ENCODE data around the gene RAB35. TPM values are rescaled to one million over a fixed set of nuclear protein-coding genes. Genes with fewer than 3 reads are reported as not detected.

RAB35 gene
- total and polyA plus RNA-seq, 9 of the 15 experiments (the other 6 are each of a cell fraction or from before 2014, with no cell fraction given) = 0.65 to 76.3 (median 38.9) TPM

DNA sequence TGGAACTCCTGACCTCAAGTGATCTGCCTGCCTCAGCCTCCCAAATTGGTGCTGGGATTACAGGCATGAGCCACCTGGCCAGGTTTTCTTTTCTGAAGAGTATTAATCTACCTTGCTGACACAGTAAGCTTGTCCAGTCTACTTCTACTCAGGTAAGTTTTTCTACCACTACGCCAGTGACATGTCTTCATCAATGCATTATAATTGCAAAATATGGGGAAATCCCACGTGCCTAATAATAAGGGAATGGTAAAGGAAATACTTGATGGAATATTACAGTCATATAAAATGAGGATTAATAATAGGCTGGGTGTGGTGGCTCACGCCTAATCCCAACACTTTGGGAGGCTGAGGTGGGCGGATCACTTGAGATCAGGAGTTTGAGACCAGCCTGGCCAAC, 62.3 kb downstream of the RAB35 start:
- Histone ChIP-seq H3K9me1 (ENCODE audit: control insufficient read depth, insufficient read depth, low read length) (peaks cover 3% of the 10 kb centered on the region), H4K20me1 (replicated peaks; ENCODE audit: control insufficient read depth, insufficient read depth, low read length) (no peaks in the 10 kb centered on the region; the same call in 1 of the 2 replicates), H3K79me2 (ENCODE audit: control insufficient read depth, insufficient read depth, low read length) (no peaks in the 10 kb centered on the region), H3K4me2 (ENCODE audit: insufficient read depth, low read length) (no peak overlapping the region), H3K27me3 (ENCODE audit: control insufficient read depth in 2 of 2, insufficient read depth in 2 of 2, low read length in 2 of 2) (peaks cover 23 to 45% of the 10 kb centered on the region in 2 experiments), H3K27ac (ENCODE audit: extremely low read depth, low read depth, low read length) (no peak overlapping the region), H3K36me3 (ENCODE audit: control insufficient read depth, insufficient read depth, low read length) (no peaks in the 10 kb centered on the region), H3K9ac (ENCODE audit: insufficient read depth in 1 of 2, low read depth in 2 of 2, low read length in 2 of 2) (no peak overlapping the region), H2AFZ (ENCODE audit: low read depth, low read length) (no peak overlapping the region), H3K9me3 (replicated peaks; ENCODE audit: control insufficient read depth, insufficient read depth, low read depth, low read length) (no peaks in the 10 kb centered on the region; the same call in 1 of the 2 replicates), H3K4me3 (no peak overlapping the region), H3K4me1 (replicated peaks in 1 of 2; ENCODE audit: control insufficient read depth in 2 of 2, insufficient read depth in 2 of 2, low read length in 2 of 2) (peaks cover 0 to 3% of the 10 kb centered on the region in 2 experiments; a peak in 1 of 5 replicates)
- FAIRE-seq (no peak), DNase-seq (ENCODE audit: extremely low read depth in 1 of 4, low spot score in 3 of 4) (no peak), ATAC-seq (no peak)
- BruUV-seq (replicated peaks) = no TSS peak
- 1% methylated on average over 4 of the region's 4 CpGs for WGBS (ENCODE audit: insufficient coverage, low coverage, missing lambda C conversion rate)
- CTCF ChIA-PET (ENCODE audit: low intra/inter-chr PET ratio) = no interaction called here
- POLR2A ChIA-PET = interaction anchor here (0.8 kb wide), 1 partner anchor 9 kb away, joined by 3 read pairs; no protein-coding TSS in a partner anchor
- intact Hi-C loops (cut with micrococcal nuclease) (no loop called here), in situ Hi-C loops (cut with MboI) (no loop called here)
- no peak for TF ChIP-seq NEUROD1 (IDR thresholded peaks at IDR 0.05; ENCODE audit: borderline replicate concordance, low read depth, low read length, partially characterized antibody)
- no peak for TF ChIP-seq SMAD3 (CRISPR knock-in tag; conservative IDR thresholded peaks at IDR 0.05)
- TF ChIP-seq, protein P1, sequence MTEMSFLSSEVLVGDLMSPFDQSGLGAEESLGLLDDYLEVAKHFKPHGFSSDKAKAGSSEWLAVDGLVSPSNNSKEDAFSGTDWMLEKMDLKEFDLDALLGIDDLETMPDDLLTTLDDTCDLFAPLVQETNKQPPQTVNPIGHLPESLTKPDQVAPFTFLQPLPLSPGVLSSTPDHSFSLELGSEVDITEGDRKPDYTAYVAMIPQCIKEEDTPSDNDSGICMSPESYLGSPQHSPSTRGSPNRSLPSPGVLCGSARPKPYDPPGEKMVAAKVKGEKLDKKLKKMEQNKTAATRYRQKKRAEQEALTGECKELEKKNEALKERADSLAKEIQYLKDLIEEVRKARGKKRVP (CRISPR knock-in tag; IDR thresholded peaks at IDR 0.05) = no peak
- TF ChIP-seq, protein P2, sequence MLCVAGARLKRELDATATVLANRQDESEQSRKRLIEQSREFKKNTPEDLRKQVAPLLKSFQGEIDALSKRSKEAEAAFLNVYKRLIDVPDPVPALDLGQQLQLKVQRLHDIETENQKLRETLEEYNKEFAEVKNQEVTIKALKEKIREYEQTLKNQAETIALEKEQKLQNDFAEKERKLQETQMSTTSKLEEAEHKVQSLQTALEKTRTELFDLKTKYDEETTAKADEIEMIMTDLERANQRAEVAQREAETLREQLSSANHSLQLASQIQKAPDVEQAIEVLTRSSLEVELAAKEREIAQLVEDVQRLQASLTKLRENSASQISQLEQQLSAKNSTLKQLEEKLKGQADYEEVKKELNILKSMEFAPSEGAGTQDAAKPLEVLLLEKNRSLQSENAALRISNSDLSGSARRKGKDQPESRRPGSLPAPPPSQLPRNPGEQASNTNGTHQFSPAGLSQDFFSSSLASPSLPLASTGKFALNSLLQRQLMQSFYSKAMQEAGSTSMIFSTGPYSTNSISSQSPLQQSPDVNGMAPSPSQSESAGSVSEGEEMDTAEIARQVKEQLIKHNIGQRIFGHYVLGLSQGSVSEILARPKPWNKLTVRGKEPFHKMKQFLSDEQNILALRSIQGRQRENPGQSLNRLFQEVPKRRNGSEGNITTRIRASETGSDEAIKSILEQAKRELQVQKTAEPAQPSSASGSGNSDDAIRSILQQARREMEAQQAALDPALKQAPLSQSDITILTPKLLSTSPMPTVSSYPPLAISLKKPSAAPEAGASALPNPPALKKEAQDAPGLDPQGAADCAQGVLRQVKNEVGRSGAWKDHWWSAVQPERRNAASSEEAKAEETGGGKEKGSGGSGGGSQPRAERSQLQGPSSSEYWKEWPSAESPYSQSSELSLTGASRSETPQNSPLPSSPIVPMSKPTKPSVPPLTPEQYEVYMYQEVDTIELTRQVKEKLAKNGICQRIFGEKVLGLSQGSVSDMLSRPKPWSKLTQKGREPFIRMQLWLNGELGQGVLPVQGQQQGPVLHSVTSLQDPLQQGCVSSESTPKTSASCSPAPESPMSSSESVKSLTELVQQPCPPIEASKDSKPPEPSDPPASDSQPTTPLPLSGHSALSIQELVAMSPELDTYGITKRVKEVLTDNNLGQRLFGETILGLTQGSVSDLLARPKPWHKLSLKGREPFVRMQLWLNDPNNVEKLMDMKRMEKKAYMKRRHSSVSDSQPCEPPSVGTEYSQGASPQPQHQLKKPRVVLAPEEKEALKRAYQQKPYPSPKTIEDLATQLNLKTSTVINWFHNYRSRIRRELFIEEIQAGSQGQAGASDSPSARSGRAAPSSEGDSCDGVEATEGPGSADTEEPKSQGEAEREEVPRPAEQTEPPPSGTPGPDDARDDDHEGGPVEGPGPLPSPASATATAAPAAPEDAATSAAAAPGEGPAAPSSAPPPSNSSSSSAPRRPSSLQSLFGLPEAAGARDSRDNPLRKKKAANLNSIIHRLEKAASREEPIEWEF (CRISPR knock-in tag; IDR thresholded peaks at IDR 0.05) = no peak
- TF ChIP-seq SMARCC2 (IDR thresholded peaks at IDR 0.05; ENCODE audit: low read depth) = no peak
- TF ChIP-seq SREBF2 (CRISPR knock-in tag; IDR thresholded peaks at IDR 0.05) = no peak
- no peak for TF ChIP-seq PTRF (tag; IDR thresholded peaks at IDR 0.05)
- TF ChIP-seq ZNF311 (CRISPR knock-in tag; IDR thresholded peaks at IDR 0.05) = no peak
- no peak for TF ChIP-seq PML (IDR thresholded peaks at IDR 0.05; ENCODE audit: low read length)
- no peak for TF ChIP-seq TCF7L2 (IDR thresholded peaks at IDR 0.05; ENCODE audit: low read depth, low read length)
- TF ChIP-seq RBM15 (IDR thresholded peaks at IDR 0.05; ENCODE audit: insufficient read depth, low read length) = no peak
- no peak for TF ChIP-seq ZNF696 (CRISPR knock-in tag; conservative IDR thresholded peaks at IDR 0.05)
- TF ChIP-seq UBTF (IDR thresholded peaks at IDR 0.05; ENCODE audit: borderline replicate concordance in 1 of 2, low read depth in 2 of 2, low read length in 2 of 2) = no peak
